Fibroblast of lung (primary cell): ENCODE measurements around the gene HOXC10. TPM values are rescaled to one million over a fixed set of nuclear protein-coding genes. Genes with fewer than 3 reads are reported as not detected.

Experiments
- DNase-seq, 2 donors: peaks; one replicate each; pipeline versions ENCODE4 v3.0.0 to v3.0.0-alpha.2; 2010; ENCODE audit warnings: low read depth in 2 of 2
- H2AFZ ChIP-seq: 2 replicates; pipeline ENCODE4 v1.5.1; 2012; ENCODE audit warnings: low read length, control low read depth, inconsistent platforms
- H3K27ac ChIP-seq: 2 replicates; pipeline ENCODE4 v1.5.1; 2011; ENCODE audit warnings: low read length, control low read depth; ENCODE audit not compliant: insufficient read depth
- H3K27me3 ChIP-seq: 2 replicates; pipeline ENCODE4 v1.5.1; 2011; ENCODE audit warnings: mild to moderate bottlenecking, low read length; ENCODE audit not compliant: control insufficient read depth, insufficient read depth
- H3K36me3 ChIP-seq: 2 replicates; pipeline ENCODE4 v1.5.1; 2011; ENCODE audit warnings: low read length; ENCODE audit not compliant: control insufficient read depth, insufficient read depth
- H3K4me1 ChIP-seq: 2 replicates; pipeline ENCODE4 v1.5.1; 2011; ENCODE audit warnings: low read length; ENCODE audit not compliant: control insufficient read depth, insufficient read depth; ENCODE audit errors: extremely low read depth
- H3K4me2 ChIP-seq: 2 replicates; pipeline ENCODE4 v1.5.1; 2011; ENCODE audit warnings: low read length, control low read depth; ENCODE audit not compliant: insufficient read depth; ENCODE audit errors: extremely low read depth
- H3K4me3 ChIP-seq, 4 experiments: fragments of 200-600 bp in 1 of 4; sonication (generic) in 1 of 4; replicated peaks in 1 of 4; 2 replicates each; pipeline ENCODE4 v1.5.1; 2011 to 2016; ENCODE audit warnings: low read length in 4 of 4, low read depth in 3 of 4, mild to moderate bottlenecking in 3 of 4, control low read depth in 2 of 4, inconsistent platforms in 1 of 4, mixed read lengths in 1 of 4; ENCODE audit not compliant: insufficient read depth in 1 of 4; ENCODE audit errors: control extremely low read depth in 1 of 4
- H3K79me2 ChIP-seq: 2 replicates; pipeline ENCODE4 v1.5.1; 2012; ENCODE audit warnings: mild to moderate bottlenecking, low read length, inconsistent platforms; ENCODE audit not compliant: control insufficient read depth, insufficient read depth
- H3K9ac ChIP-seq: 2 replicates; pipeline ENCODE4 v1.5.1; 2011; ENCODE audit warnings: mild to moderate bottlenecking, low read length, control low read depth; ENCODE audit not compliant: insufficient read depth
- H3K9me3 ChIP-seq: 2 replicates; pipeline ENCODE4 v1.5.1; 2012; ENCODE audit warnings: low read depth, low read length; ENCODE audit not compliant: control insufficient read depth, insufficient read depth
- H4K20me1 ChIP-seq: 2 replicates; pipeline ENCODE4 v1.5.1; 2011; ENCODE audit warnings: low read length; ENCODE audit not compliant: control insufficient read depth, insufficient read depth; ENCODE audit errors: extremely low read depth
- CTCF ChIP-seq, 2 donors: IDR thresholded peaks in 1 of 2; conservative IDR thresholded peaks in 1 of 2; 1 replicate in 1 of 2; 2 replicates in 1 of 2; pipeline ENCODE4 v1.5.1; 2011 to 2012; ENCODE audit warnings: low read length in 2 of 2, control low read depth in 1 of 2, inconsistent platforms in 1 of 2, low read depth in 1 of 2, mild to moderate bottlenecking in 1 of 2
- EZH2 ChIP-seq: IDR thresholded peaks from 2 replicates; pipeline ENCODE4 v1.5.1; 2012; ENCODE audit warnings: low read length, control low read depth, mild to moderate bottlenecking; ENCODE audit errors: missing control alignments
- polyA plus RNA-seq, 2 donors: library from polyadenylated mRNA; depleted of rRNA in 1 of 2; stranded (reverse) in 1 of 2; unstranded in 1 of 2; fragments of >200 nt; gene quantifications; 2 replicates each; pipeline ENCODE4 v1.2.1, GENCODE V29; 2011 to 2012; ENCODE audit warnings: missing spikeins in 1 of 2
- total RNA-seq: library from RNA; depleted of rRNA; stranded (reverse); fragments of >200 nt; gene quantifications from 2 replicates; pipeline ENCODE4 v1.2.1, GENCODE V29; 2014

The HOXC10 gene
- total and polyA plus RNA-seq, 2 donors (not counting 1 experiment from before 2014, with no cell fraction given): 0.06 TPM; not detected in 1

GRCh38 chr12:54019091-54019811 is 34.3 kb downstream of the HOXC10 start:
- H3K4me3 ChIP-seq: no peak overlapping the region
- H2AFZ ChIP-seq: no peak overlapping the region
- DNase-seq: no peak
- H3K27me3 ChIP-seq: peaks cover 42% of the 10 kb centered on the region
- no peaks in the 10 kb centered on the region for H3K36me3 ChIP-seq
- H3K9me3 ChIP-seq: no peaks in the 10 kb centered on the region
- no peak overlapping the region for H3K9ac ChIP-seq
- no peak for TF ChIP-seq CTCF (conservative IDR thresholded peaks at IDR 0.05 in 1 of 2, IDR thresholded peaks at IDR 0.05 in 1 of 2; ENCODE audit: low read depth in 1 of 2, low read length in 2 of 2)
- no peak for TF ChIP-seq EZH2
- H3K4me2 ChIP-seq: no peak overlapping the region
- no peaks in the 10 kb centered on the region for H3K79me2 ChIP-seq
- no peaks in the 10 kb centered on the region for H3K4me1 ChIP-seq
- H4K20me1 ChIP-seq: no peaks in the 10 kb centered on the region
- no peak overlapping the region for H3K27ac ChIP-seq

GRCh38 chr12:54019924-54020590 is 35.1 kb downstream of the HOXC10 start:
- Histone ChIP-seq H3K27me3 (peaks cover 36% of the 10 kb centered on the region), H2AFZ (no peak overlapping the region), H3K4me3 (no peak overlapping the region), H4K20me1 (no peaks in the 10 kb centered on the region), H3K4me2 (no peak overlapping the region), H3K9ac (no peak overlapping the region), H3K79me2 (no peaks in the 10 kb centered on the region), H3K36me3 (no peaks in the 10 kb centered on the region), H3K27ac (no peak overlapping the region), H3K4me1 (no peaks in the 10 kb centered on the region), H3K9me3 (no peaks in the 10 kb centered on the region)
- DNase-seq: no peak
- no peak for TF ChIP-seq EZH2
- TF ChIP-seq CTCF (conservative IDR thresholded peaks at IDR 0.05 in 1 of 2, IDR thresholded peaks at IDR 0.05 in 1 of 2; ENCODE audit: low read depth in 1 of 2, low read length in 2 of 2): no peak

- Histone ChIP-seq H3K79me2 (no peaks in the 10 kb centered on the region), H3K9ac (no peak overlapping the region), H3K4me2 (no peak overlapping the region)
Measured at GRCh38 chr12:54020591-54021405, 35.9 kb downstream of the HOXC10 start.

More at GRCh38 chr12:54020591-54021405, 35.9 kb downstream of the HOXC10 start:
- Histone ChIP-seq H3K9me3 (no peaks in the 10 kb centered on the region), H3K27me3 (peaks cover 32% of the 10 kb centered on the region), H4K20me1 (no peaks in the 10 kb centered on the region), H3K4me3 (no peak overlapping the region), H2AFZ (no peak overlapping the region), H3K4me1 (no peaks in the 10 kb centered on the region), H3K36me3 (no peaks in the 10 kb centered on the region), H3K27ac (no peak overlapping the region)
- DNase-seq: no peak
- TF ChIP-seq CTCF (conservative IDR thresholded peaks at IDR 0.05 in 1 of 2, IDR thresholded peaks at IDR 0.05 in 1 of 2; ENCODE audit: low read depth in 1 of 2, low read length in 2 of 2) (no peak), EZH2 (no peak)
